Mesendoderm (in vitro differentiated cells): ENCODE measurements around the gene BRAF.
"Not testable (repeated sequence)": the region's sequence is repeated elsewhere in the genome, so short reads cannot be mapped to it uniquely, and the experiment has no call there.

Experiments used
- DNase-seq: peaks from one replicate; pipeline ENCODE4 v3.0.0; 2013
- H2AK5ac ChIP-seq: 2 replicates; pipeline ENCODE4 v1.6.1; 2013; ENCODE audit warnings: low read length, inconsistent platforms
- H2BK120ac ChIP-seq: 2 replicates; pipeline ENCODE4 v1.6.1; 2013; ENCODE audit warnings: low read depth, mild to moderate bottlenecking, low read length, moderate library complexity, mixed read lengths
- H2BK15ac ChIP-seq: replicated peaks from 2 replicates; pipeline ENCODE4 v1.6.1; 2013; ENCODE audit warnings: low read depth, mild to moderate bottlenecking, moderate library complexity
- H2BK5ac ChIP-seq: 2 replicates; pipeline ENCODE4 v1.6.1; 2013; ENCODE audit warnings: low read length, inconsistent platforms
- H3K18ac ChIP-seq: 2 replicates; pipeline ENCODE4 v1.6.1; 2013; ENCODE audit warnings: mild to moderate bottlenecking, low read length, mixed read lengths
- H3K23ac ChIP-seq: one replicate; pipeline ENCODE4 v1.6.1; 2013; ENCODE audit warnings: low read length
- H3K27ac ChIP-seq: 2 replicates; pipeline ENCODE4 v1.5.1; 2013; ENCODE audit warnings: low read depth, mild to moderate bottlenecking, inconsistent platforms, low read length, moderate library complexity
- H3K27me3 ChIP-seq: 2 replicates; pipeline ENCODE4 v1.6.1; 2013; ENCODE audit warnings: low read length, control low read depth, mild to moderate bottlenecking, inconsistent platforms; ENCODE audit not compliant: insufficient read depth, poor library complexity
- H3K36me3 ChIP-seq: 2 replicates; pipeline ENCODE4 v1.6.1; 2013; ENCODE audit warnings: low read length, inconsistent platforms; ENCODE audit not compliant: control insufficient read depth, insufficient read depth
- H3K4ac ChIP-seq: one replicate; pipeline ENCODE4 v1.6.1; 2013; ENCODE audit warnings: low read depth, mild to moderate bottlenecking, low read length, moderate library complexity
- H3K4me1 ChIP-seq: 2 replicates; pipeline ENCODE4 v1.6.1; 2013; ENCODE audit warnings: low read depth, low read length, inconsistent platforms; ENCODE audit not compliant: control insufficient read depth
- H3K4me2 ChIP-seq: 2 replicates; pipeline ENCODE4 v1.6.1; 2013; ENCODE audit warnings: low read length
- H3K4me3 ChIP-seq: 2 replicates; pipeline ENCODE4 v1.5.1; 2013; ENCODE audit warnings: mild to moderate bottlenecking, low read length
- H3K56ac ChIP-seq: one replicate; pipeline ENCODE4 v1.6.1; 2013; ENCODE audit warnings: low read length
- H3K79me1 ChIP-seq: 2 replicates; pipeline ENCODE4 v1.6.1; 2013; ENCODE audit warnings: low read length, inconsistent platforms
- H3K79me2 ChIP-seq: 2 replicates; pipeline ENCODE4 v1.6.1; 2013; ENCODE audit warnings: mild to moderate bottlenecking, low read length; ENCODE audit not compliant: control insufficient read depth, insufficient read depth
- H3K9ac ChIP-seq: 2 replicates; pipeline ENCODE4 v1.6.1; 2013; ENCODE audit warnings: low read length, inconsistent platforms
- H4K5ac ChIP-seq: one replicate; pipeline ENCODE4 v1.6.1; 2013; ENCODE audit warnings: low read length
- H4K8ac ChIP-seq: one replicate; pipeline ENCODE4 v1.6.1; 2013; ENCODE audit warnings: low read depth, mild to moderate bottlenecking, control low read depth, low read length, moderate library complexity
- whole genome bisulfite sequencing: extraction: QIAGEN DNeasy Blood & Tissue Kit; methylation state at CpG from one replicate; pipeline ENCODE4 v1.1.7; 2013; ENCODE audit warnings: low lambda C conversion rate, missing lambda C conversion rate; ENCODE audit not compliant: insufficient coverage; ENCODE audit errors: extremely low coverage; 5-methylcytosine and 5-hydroxymethylcytosine counted together

BRAF gene

GRCh38 chr7:140744005-140744404, 180.7 kb downstream of the BRAF start:
- Histone ChIP-seq H3K4me3 (no peak overlapping the region), H3K27me3 (no peaks in the 10 kb centered on the region), H2BK5ac (no peak overlapping the region), H4K5ac (no peak overlapping the region), H4K8ac (no peak overlapping the region), H3K79me1 (no peaks in the 10 kb centered on the region), H3K79me2 (no peaks in the 10 kb centered on the region), H2BK120ac (no peak overlapping the region), H3K27ac (no peak overlapping the region), H3K56ac (no peak overlapping the region), H3K18ac (no peak overlapping the region), H3K4ac (no peak overlapping the region), H2AK5ac (no peak overlapping the region), H2BK15ac (no peak overlapping the region), H3K4me1 (no peaks in the 10 kb centered on the region), H3K23ac (no peak overlapping the region), H3K4me2 (no peak overlapping the region), H3K9ac (no peak overlapping the region), H3K36me3 (no peaks in the 10 kb centered on the region)
- DNase-seq: no peak
- WGBS: no CpG with 5 or more reads among the region's 2 CpGs

DNA sequence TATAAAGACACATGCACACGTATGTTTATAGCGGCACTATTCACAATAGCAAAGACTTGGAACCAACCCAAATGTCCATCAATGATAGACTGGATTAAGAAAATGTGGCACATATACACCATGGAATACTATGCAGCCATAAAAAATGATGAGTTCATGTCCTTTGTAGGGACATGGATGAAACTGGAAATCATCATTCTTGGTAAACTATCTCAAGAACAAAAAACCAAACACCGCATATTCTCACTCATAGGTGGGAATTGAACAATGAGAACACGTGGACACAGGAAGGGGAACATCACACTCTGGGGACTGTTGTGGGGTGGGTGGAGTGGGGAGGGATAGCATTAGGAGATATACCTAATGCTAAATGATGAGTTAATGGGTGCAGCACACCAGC, 181.5 kb downstream of the BRAF start:
- not testable (repeated sequence) for H2BK5ac ChIP-seq, H2AK5ac ChIP-seq, H4K5ac ChIP-seq, H3K79me1 ChIP-seq, H3K18ac ChIP-seq, H3K23ac ChIP-seq, H3K56ac ChIP-seq, H2BK15ac ChIP-seq, H4K8ac ChIP-seq, H3K36me3 ChIP-seq, H3K4me3 ChIP-seq, H3K4ac ChIP-seq, H3K27ac ChIP-seq, H2BK120ac ChIP-seq, DNase-seq, H3K79me2 ChIP-seq, H3K4me1 ChIP-seq, H3K27me3 ChIP-seq, H3K9ac ChIP-seq, H3K4me2 ChIP-seq
- WGBS: no CpG with 5 or more reads among the region's 4 CpGs

DNA sequence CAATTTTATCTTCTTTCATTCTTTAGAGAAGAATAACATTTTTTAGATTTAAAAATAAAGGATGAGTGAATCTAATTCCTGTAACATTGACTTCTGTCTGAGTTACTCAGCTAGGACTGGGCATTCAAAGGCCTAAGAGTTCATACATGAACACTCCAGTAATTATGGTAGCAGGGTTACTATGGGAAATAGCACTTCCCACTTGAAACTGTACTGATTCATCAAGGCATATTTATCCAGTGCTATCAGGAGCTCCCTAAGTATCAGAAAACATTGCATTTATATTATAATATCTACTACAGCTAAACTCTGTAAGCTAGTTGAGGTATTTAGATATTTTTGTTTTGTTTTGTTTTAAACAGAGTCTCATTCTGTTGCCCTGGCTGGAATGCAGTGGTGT, 186.4 kb downstream of the BRAF start:
- H3K27me3 ChIP-seq: no peaks in the 10 kb centered on the region
- no peak overlapping the region for H3K23ac ChIP-seq
- no peak overlapping the region for H3K9ac ChIP-seq
- no peak overlapping the region for H2BK120ac ChIP-seq
- H3K4me2 ChIP-seq: no peak overlapping the region
- H4K8ac ChIP-seq: no peak overlapping the region
- no peak overlapping the region for H2BK15ac ChIP-seq
- H3K27ac ChIP-seq: no peak overlapping the region
- no peaks in the 10 kb centered on the region for H3K79me1 ChIP-seq
- no peak overlapping the region for H3K4me3 ChIP-seq
- DNase-seq: no peak
- H4K5ac ChIP-seq: no peak overlapping the region
- H3K4me1 ChIP-seq: no peaks in the 10 kb centered on the region
- no peak overlapping the region for H2BK5ac ChIP-seq
- no peak overlapping the region for H2AK5ac ChIP-seq
- H3K79me2 ChIP-seq: no peaks in the 10 kb centered on the region
- no peak overlapping the region for H3K18ac ChIP-seq
- H3K56ac ChIP-seq: no peak overlapping the region
- no peaks in the 10 kb centered on the region for H3K36me3 ChIP-seq
- no peak overlapping the region for H3K4ac ChIP-seq

- Histone ChIP-seq H2BK120ac (no peak overlapping the region), H3K23ac (no peak overlapping the region), H3K27ac (no peak overlapping the region), H3K36me3 (no peaks in the 10 kb centered on the region), H3K79me2 (no peaks in the 10 kb centered on the region), H3K9ac (no peak overlapping the region), H3K79me1 (no peaks in the 10 kb centered on the region), H2BK5ac (no peak overlapping the region), H3K4me3 (no peak overlapping the region), H3K18ac (no peak overlapping the region), H2BK15ac (no peak overlapping the region), H4K5ac (no peak overlapping the region), H3K27me3 (no peaks in the 10 kb centered on the region), H4K8ac (no peak overlapping the region), H3K4me2 (no peak overlapping the region), H2AK5ac (no peak overlapping the region), H3K4me1 (no peaks in the 10 kb centered on the region), H3K4ac (no peak overlapping the region), H3K56ac (no peak overlapping the region)
- no peak for DNase-seq
- no CpG with 5 or more reads among the region's 2 CpGs for WGBS
Observed at GRCh38 chr7:140734729-140735128, 190.0 kb downstream of the BRAF start.

DNA sequence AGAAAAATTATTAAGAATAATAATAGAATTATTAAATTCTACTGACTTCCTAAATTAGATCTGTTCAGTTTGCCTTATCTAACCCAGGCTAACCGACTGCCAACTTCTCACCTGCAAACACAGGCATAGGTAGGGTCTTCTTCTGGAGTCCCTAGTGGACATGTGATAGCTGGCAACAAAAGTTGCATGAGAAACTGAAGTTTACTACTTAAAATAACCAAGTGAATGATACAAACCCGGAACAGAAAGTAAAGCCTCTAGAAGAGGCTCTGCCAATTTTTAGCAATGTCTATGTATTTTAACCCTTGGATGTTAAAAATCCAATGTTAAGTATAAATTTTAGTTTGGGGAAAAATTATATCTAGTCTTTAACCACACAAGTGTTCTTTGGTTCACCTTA, 190.6 kb downstream of the BRAF start:
- WGBS: no CpG with 5 or more reads among the region's 2 CpGs
- H3K27ac ChIP-seq: no peak overlapping the region
- H2BK120ac ChIP-seq: no peak overlapping the region
- no peak overlapping the region for H3K18ac ChIP-seq
- no peak overlapping the region for H2BK15ac ChIP-seq
- H2AK5ac ChIP-seq: no peak overlapping the region
- no peak overlapping the region for H3K23ac ChIP-seq
- DNase-seq: no peak
- H3K79me2 ChIP-seq: no peaks in the 10 kb centered on the region
- no peaks in the 10 kb centered on the region for H3K4me1 ChIP-seq
- H2BK5ac ChIP-seq: no peak overlapping the region
- H3K9ac ChIP-seq: no peak overlapping the region
- H3K4me2 ChIP-seq: no peak overlapping the region
- no peak overlapping the region for H4K8ac ChIP-seq
- H3K4me3 ChIP-seq: no peak overlapping the region
- no peaks in the 10 kb centered on the region for H3K36me3 ChIP-seq
- H4K5ac ChIP-seq: no peak overlapping the region
- H3K56ac ChIP-seq: no peak overlapping the region
- no peaks in the 10 kb centered on the region for H3K79me1 ChIP-seq
- no peak overlapping the region for H3K4ac ChIP-seq
- H3K27me3 ChIP-seq: no peaks in the 10 kb centered on the region

DNA sequence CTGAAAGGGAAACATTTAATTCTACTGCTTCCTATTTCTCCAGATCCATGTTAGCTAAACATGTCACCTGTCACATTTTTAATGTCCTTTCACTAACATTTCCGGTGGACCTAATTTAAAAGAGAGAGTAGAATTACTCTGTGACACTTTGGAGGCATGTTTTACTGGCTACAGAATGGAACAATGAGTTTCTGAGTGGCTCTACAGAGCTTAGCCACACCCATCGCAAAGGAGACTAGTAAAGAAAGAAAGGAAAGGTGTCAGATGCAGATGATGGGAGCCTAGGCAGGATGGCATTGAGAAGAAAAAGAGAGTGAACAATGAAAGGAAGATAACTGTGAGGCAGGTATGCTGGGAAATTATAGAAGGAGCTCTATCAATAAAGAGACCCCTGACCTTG, 192.3 kb downstream of the BRAF start:
- Histone ChIP-seq H2BK120ac (no peak overlapping the region), H2AK5ac (no peak overlapping the region), H3K4ac (no peak overlapping the region), H3K23ac (no peak overlapping the region), H3K79me1 (no peaks in the 10 kb centered on the region), H3K27me3 (no peaks in the 10 kb centered on the region), H2BK5ac (no peak overlapping the region), H4K8ac (no peak overlapping the region), H4K5ac (no peak overlapping the region), H3K18ac (no peak overlapping the region), H3K56ac (no peak overlapping the region), H3K4me3 (no peak overlapping the region), H3K27ac (no peak overlapping the region), H3K36me3 (no peaks in the 10 kb centered on the region), H3K4me1 (no peaks in the 10 kb centered on the region), H3K79me2 (no peaks in the 10 kb centered on the region), H2BK15ac (no peak overlapping the region), H3K9ac (no peak overlapping the region), H3K4me2 (no peak overlapping the region)
- peak; percentile 22 for DNase-seq
- no CpG with 5 or more reads among the region's 2 CpGs for WGBS
